HepG2 (cell line): Measurements from ENCODE around the gene PANK2. TPM values are rescaled to one million over a fixed set of nuclear protein-coding genes. Genes with fewer than 3 reads are reported as not detected.

ENCODE experiments used
- ATAC-seq: fragments of 200-7000 bp; cut with Tn5 transposase; 3 replicates; pipeline ENCODE4 v1.9.1; 2020; ENCODE audit warnings: mild to moderate bottlenecking, moderate library complexity
- BruUV-seq: library from RNA; stranded (reverse); fragments of 400-500 nt; replicated peaks from 2 replicates; lab custom pipeline; 2021; lab: Mats Ljungman, UMichigan
- CTCF ChIA-PET: fragments of 300-600 bp; formaldehyde crosslinking; extraction: SDS; loops from one replicate; lab custom pipeline; 2021; ENCODE audit warnings: low total read pairs, inconsistent platforms, low intra/inter-chr PET ratio; lab: Yijun Ruan, JAX
- POLR2A ChIA-PET: fragments of 350-600 bp; sonication (Branson Sonifier 250); formaldehyde crosslinking; loops from one replicate; lab custom pipeline; 2020; ENCODE audit warnings: antibody characterized with exemption, inconsistent platforms; lab: Yijun Ruan, JAX
- DNase-seq: peaks from one replicate; pipeline ENCODE4 v3.0.0-alpha.2; 2015; ENCODE audit warnings: low spot score
- FAIRE-seq: peaks from 3 replicates; lab custom pipeline; 2011; peaks lifted over from hg19 to GRCh38; lab: Jason Lieb, UNC
- H2AFZ ChIP-seq: one replicate; pipeline ENCODE4 v1.6.1; 2011; ENCODE audit warnings: low read length, inconsistent platforms
- H3K27ac ChIP-seq: fragments of 300-600 bp; 3 replicates; pipeline ENCODE4 v1.8.0; 2011; ENCODE audit warnings: mixed run types, mild to moderate bottlenecking, mixed read lengths, low read length, inconsistent platforms; ENCODE audit not compliant: insufficient read depth; ENCODE audit errors: extremely low read length
- H3K27me3 ChIP-seq, 2 experiments: fragments of 200-600 bp in 1 of 2; 2 replicates in 1 of 2; 3 replicates in 1 of 2; pipeline versions ENCODE4 v1.6.0 to v1.8.0; 2011; ENCODE audit warnings: low read length in 2 of 2, mild to moderate bottlenecking in 2 of 2, moderate library complexity in 2 of 2, inconsistent platforms in 1 of 2; ENCODE audit not compliant: insufficient read depth in 2 of 2, control insufficient read depth in 1 of 2
- H3K36me3 ChIP-seq, 2 experiments: fragments of 200-600 bp in 1 of 2; replicated peaks in 1 of 2; 2 replicates in 1 of 2; 3 replicates in 1 of 2; pipeline versions ENCODE4 v1.5.1 to v1.8.0; 2011; ENCODE audit warnings: low read length in 2 of 2, inconsistent platforms in 1 of 2; ENCODE audit not compliant: insufficient read depth in 2 of 2, control insufficient read depth in 1 of 2
- H3K4me1 ChIP-seq: 2 replicates; pipeline ENCODE4 v1.5.1; 2012; ENCODE audit warnings: low read length, inconsistent platforms; ENCODE audit not compliant: insufficient read depth
- H3K4me2 ChIP-seq: 2 replicates; pipeline ENCODE4 v1.6.0; 2011; ENCODE audit warnings: low read depth, low read length, inconsistent platforms
- H3K4me3 ChIP-seq, 3 experiments: fragments of 200-600 bp in 1 of 3; sonication (generic), shearing (Covaris generic) in 1 of 3; replicated peaks in 1 of 3; 2 replicates each; pipeline ENCODE4 v1.5.1; 2011 to 2016; ENCODE audit warnings: low read length in 3 of 3, inconsistent platforms in 2 of 3, low read depth in 2 of 3, mild to moderate bottlenecking in 2 of 3, control low read depth in 1 of 3, mixed read lengths in 1 of 3; ENCODE audit not compliant: insufficient read depth in 1 of 3
- H3K79me2 ChIP-seq: one replicate; pipeline ENCODE4 v1.6.1; 2011; ENCODE audit warnings: low read length, inconsistent platforms; ENCODE audit not compliant: insufficient read depth
- H3K9ac ChIP-seq: 2 replicates; pipeline ENCODE4 v1.6.0; 2011; ENCODE audit warnings: mild to moderate bottlenecking, low read depth, low read length, inconsistent platforms; ENCODE audit not compliant: insufficient read depth
- H3K9me3 ChIP-seq: 2 replicates; pipeline ENCODE4 v1.5.1; 2012; ENCODE audit warnings: mild to moderate bottlenecking, low read length
- H4K20me1 ChIP-seq: 2 replicates; pipeline ENCODE4 v1.6.0; 2011; ENCODE audit warnings: inconsistent platforms, mild to moderate bottlenecking, low read length, moderate library complexity; ENCODE audit not compliant: insufficient read depth
- PHF20 ChIP-seq: sonication (generic); formaldehyde crosslinking; IDR thresholded peaks from 2 replicates; pipeline ENCODE4 v1.5.0; 2020; ENCODE audit warnings: mild to moderate bottlenecking, missing genetic modification reagents
- RBM22 ChIP-seq: fragments of 200-400 bp; formaldehyde crosslinking; optimal IDR thresholded peaks from 2 replicates; pipeline ENCODE3; 2017; ENCODE audit warnings: mild to moderate bottlenecking, low read length, moderate library complexity
- SMAD9 ChIP-seq: sonication (generic); formaldehyde crosslinking; IDR thresholded peaks from 2 replicates; pipeline ENCODE4 v1.5.1; 2020; ENCODE audit warnings: mild to moderate bottlenecking, missing genetic modification reagents
- WGBS: methylation state at CpG from one replicate; pipeline ENCODE4 v1.1.6; 2017; ENCODE audit warnings: low lambda C conversion rate; 5-methylcytosine and 5-hydroxymethylcytosine counted together
- in situ Hi-C: cut with HindIII; loops from 2 replicates; pipeline ENCODE4 v1.10.0; 2017; ENCODE audit warnings: low pct_unique_long_range_greater_than_20kb; ENCODE audit not compliant: extremely low pct_ligation_motif_present
- intact Hi-C: fragments of 100-400 bp; cut with micrococcal nuclease; formaldehyde crosslinking; loops from one replicate; pipeline ENCODE4 v1.10.0; 2022; ENCODE audit not compliant: unreplicated experiment
- polyA plus RNA-seq, 8 experiments: library from polyadenylated mRNA; depleted of rRNA in 3 of 8; stranded (reverse) in 7 of 8; unstranded in 1 of 8; fragments of >200 nt; fragmentation: Illumina TruSeq in 4 of 8; extraction: Trizol in 4 of 8; gene quantifications; 2 replicates each; pipeline versions ENCODE4 v1.2.1 to v1.2.3, GENCODE V29; 2011 to 2016; ENCODE audit warnings: low read depth in 4 of 8, missing spikeins in 1 of 8, mixed read lengths in 1 of 8; ENCODE audit not compliant: insufficient read depth in 1 of 8
- total RNA-seq, 5 experiments: library from RNA; depleted of rRNA; stranded (reverse); fragments of >200 nt; fragmentation: Illumina TruSeq; extraction: Trizol; gene quantifications; 2 replicates each; pipeline ENCODE4 v1.2.3, GENCODE V29; 2016; ENCODE audit warnings: low read depth in 1 of 5

PANK2 gene
- total and polyA plus RNA-seq, 2 of the 13 experiments (the other 11 are each of a cell fraction or from before 2014, with no cell fraction given): 39.2 to 123 TPM

DNA sequence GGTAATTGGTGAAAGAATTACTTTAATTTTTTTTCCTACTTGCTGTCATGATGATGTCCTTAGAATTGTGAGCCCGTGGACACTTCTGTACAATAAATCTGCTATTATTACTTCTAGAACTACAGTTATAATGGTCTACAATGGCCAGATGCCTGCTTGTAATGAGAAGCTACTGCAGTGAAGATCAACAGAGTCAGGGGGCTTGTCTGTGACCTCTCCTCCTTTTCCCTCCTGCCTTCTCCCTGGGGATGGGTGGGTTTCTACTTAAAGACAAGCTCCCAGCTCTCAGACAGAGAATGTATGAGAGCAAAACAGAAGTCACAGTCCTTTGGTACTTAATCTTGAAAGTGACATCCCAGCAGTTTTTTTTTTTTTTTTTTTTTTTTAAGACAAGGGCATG is 13.2 kb upstream of the PANK2 start:
- FAIRE-seq: no peak
- POLR2A ChIA-PET: interaction anchor here (1.3 kb wide), 1 partner anchor 31 kb away, joined by 3 read pairs; no protein-coding TSS in a partner anchor

DNA sequence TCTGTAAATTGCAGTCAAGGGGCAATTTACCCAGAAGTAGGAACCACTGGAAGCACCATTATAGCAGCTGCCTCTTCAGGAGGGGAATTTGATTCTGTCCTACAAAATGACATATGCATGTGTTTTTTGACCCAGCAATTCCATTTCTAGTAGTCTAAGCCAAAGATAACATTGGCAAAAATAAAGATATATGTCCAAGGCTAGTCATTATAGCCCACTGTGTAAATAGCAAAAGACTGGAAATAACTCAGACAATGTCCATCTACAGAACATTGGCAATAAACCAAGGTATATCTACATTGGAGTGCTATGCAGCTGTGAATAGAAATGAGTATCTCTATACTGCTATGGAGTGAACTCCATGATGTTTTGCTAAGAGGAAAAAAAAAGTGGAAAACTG is 12.5 kb upstream of the PANK2 start:
- FAIRE-seq (no peak), DNase-seq (no peak), ATAC-seq (no peak)
- in situ Hi-C loops (no loop called here), intact Hi-C loops (no loop called here)
- ChIA-PET CTCF (no interaction called here), POLR2A (interaction anchor here (1.3 kb wide), 2 partner anchors 9 to 31 kb away, joined by 3 read pairs; no protein-coding TSS in a partner anchor)
- H3K9me3 ChIP-seq: no peaks in the 10 kb centered on the region
- no peak overlapping the region for H2AFZ ChIP-seq
- no peaks in the 10 kb centered on the region for H3K79me2 ChIP-seq
- no peak overlapping the region for H3K27ac ChIP-seq
- H3K4me3 ChIP-seq: no peak overlapping the region
- H3K4me1 ChIP-seq: peaks cover 7% of the 10 kb centered on the region
- H3K9ac ChIP-seq: no peak overlapping the region
- no peaks in the 10 kb centered on the region for H4K20me1 ChIP-seq
- no peak overlapping the region for H3K4me2 ChIP-seq
- BruUV-seq: no TSS peak
- TF ChIP-seq SMAD9 (CRISPR knock-in tag): no peak
- H3K27me3 ChIP-seq: no peaks in the 10 kb centered on the region
- peaks cover 3 to 19% of the 10 kb centered on the region in 2 experiments; a peak in 4 of 5 replicates for H3K36me3 ChIP-seq

More for the DNA sequence above, 13.2 kb upstream of the PANK2 start:
- Histone ChIP-seq H3K4me3 (no peak overlapping the region), H3K27me3 (no peaks in the 10 kb centered on the region), H3K27ac (no peak overlapping the region), H3K4me2 (no peak overlapping the region), H3K4me1 (peaks cover 12% of the 10 kb centered on the region), H3K9me3 (no peaks in the 10 kb centered on the region), H4K20me1 (no peaks in the 10 kb centered on the region), H3K36me3 (peaks cover 3 to 19% of the 10 kb centered on the region in 2 experiments; a peak in 4 of 5 replicates), H3K9ac (no peak overlapping the region), H3K79me2 (no peaks in the 10 kb centered on the region), H2AFZ (no peak overlapping the region)
- intact Hi-C loops (no loop called here), in situ Hi-C loops (no loop called here)
- DNase-seq: no peak
- TF ChIP-seq PHF20 (CRISPR knock-in tag) (no peak), RBM22 (peak; percentile 1)
- CTCF ChIA-PET: no interaction called here
- no peak for ATAC-seq
- 89% methylated on average over 1 of the region's 1 CpG for WGBS
- no TSS peak for BruUV-seq
